GM12878 (cell line): ENCODE results near the gene LOXL3. TPM values are rescaled to one million over a fixed set of nuclear protein-coding genes. Genes with fewer than 3 reads are reported as not detected.

Experiments used
- ATAC-seq: fragments of 200-7000 bp; cut with Tn5 transposase; 3 replicates; pipeline ENCODE4 v1.9.1; 2020; ENCODE audit warnings: mild to moderate bottlenecking, moderate library complexity
- BruUV-seq: library from RNA; stranded (reverse); fragments of 400-500 nt; replicated peaks from 2 replicates; lab custom pipeline; 2021; lab: Mats Ljungman, UMichigan
- CTCF ChIA-PET: fragments of 300-600 bp; sonication (Branson Sonifier 250); formaldehyde crosslinking; extraction: SDS; loops from one replicate; lab custom pipeline; 2021; ENCODE audit warnings: inconsistent platforms; lab: Yijun Ruan, JAX
- POLR2A ChIA-PET: fragments of 350-600 bp; formaldehyde crosslinking; extraction: SDS; loops from one replicate; lab custom pipeline; 2021; ENCODE audit warnings: inconsistent platforms; lab: Charles Lee
- RAD21 ChIA-PET: fragments of 300-600 bp; sonication (Branson Sonifier 250); formaldehyde crosslinking; loops from one replicate; lab custom pipeline; 2023; ENCODE audit warnings: antibody characterized with exemption; ENCODE audit not compliant: unreplicated experiment; lab: Charles Lee
- SMC1A ChIA-PET: fragments of 300-600 bp; sonication (Branson Sonifier 250); formaldehyde crosslinking; loops from one replicate; lab custom pipeline; 2023; ENCODE audit not compliant: unreplicated experiment, uncharacterized antibody; lab: Charles Lee
- DNase-seq: peaks from one replicate; pipeline ENCODE4 v3.0.0-alpha.2; 2011; ENCODE audit warnings: low read depth, low spot score
- FAIRE-seq: peaks from 3 replicates; lab custom pipeline; 2011; peaks lifted over from hg19 to GRCh38; lab: Jason Lieb, UNC
- H2AFZ ChIP-seq: 2 replicates; pipeline ENCODE4 v1.6.0; 2011; ENCODE audit warnings: low read depth, low read length, control low read depth; ENCODE audit not compliant: control insufficient read depth
- H3K27ac ChIP-seq: 2 replicates; pipeline ENCODE4 v1.5.1; 2011; ENCODE audit warnings: control low read depth; ENCODE audit not compliant: control insufficient read depth, insufficient read depth
- H3K27me3 ChIP-seq, 2 experiments: replicated peaks in 1 of 2; 2 replicates each; pipeline versions ENCODE4 v1.6.0 to v1.6.1; 2011; ENCODE audit warnings: low read length in 1 of 2; ENCODE audit not compliant: control insufficient read depth in 2 of 2, insufficient read depth in 2 of 2
- H3K36me3 ChIP-seq, 2 experiments: 2 replicates each; pipeline ENCODE4 v1.5.1; 2011; ENCODE audit warnings: low read length in 1 of 2; ENCODE audit not compliant: control insufficient read depth in 2 of 2, insufficient read depth in 2 of 2
- H3K4me1 ChIP-seq: 2 replicates; pipeline ENCODE4 v1.6.1; 2011; ENCODE audit warnings: mild to moderate bottlenecking, low read length, moderate library complexity, mixed read lengths; ENCODE audit not compliant: control insufficient read depth, insufficient read depth
- H3K4me2 ChIP-seq: 2 replicates; pipeline ENCODE4 v1.6.0; 2011; ENCODE audit warnings: control low read depth; ENCODE audit not compliant: control insufficient read depth, insufficient read depth
- H3K4me3 ChIP-seq: fragments of 200-600 bp; sonication (generic); 2 replicates; pipeline ENCODE4 v1.5.1; 2016
- H3K79me2 ChIP-seq: 2 replicates; pipeline ENCODE4 v1.6.0; 2011; ENCODE audit warnings: low read length; ENCODE audit not compliant: control insufficient read depth, insufficient read depth
- H3K9ac ChIP-seq: 2 replicates; pipeline ENCODE4 v1.8.0; 2011; ENCODE audit warnings: low read length, control low read depth, mixed read lengths; ENCODE audit not compliant: control insufficient read depth, insufficient read depth
- H3K9me3 ChIP-seq: replicated peaks from 3 replicates; pipeline ENCODE4 v1.5.1; 2011; ENCODE audit warnings: mild to moderate bottlenecking, low read length; ENCODE audit not compliant: control insufficient read depth, insufficient read depth
- H4K20me1 ChIP-seq: 2 replicates; pipeline ENCODE4 v1.6.0; 2011; ENCODE audit not compliant: control insufficient read depth, insufficient read depth
- NRF1 ChIP-seq: conservative IDR thresholded peaks from 2 replicates; pipeline ENCODE4 v1.6.1; 2011; ENCODE audit warnings: mild to moderate bottlenecking, low read depth, low read length, improper control_type of control experiment
- POLR2A ChIP-seq: IDR thresholded peaks from 2 replicates; pipeline ENCODE4 v1.6.1; 2011; ENCODE audit warnings: low read depth, mild to moderate bottlenecking, low read length
- POLR2AphosphoS5 ChIP-seq: IDR thresholded peaks from 2 replicates; pipeline ENCODE4 v1.6.1; 2011; ENCODE audit warnings: mild to moderate bottlenecking, low read length, inconsistent platforms
- SMAD1 ChIP-seq: fragments of 450-650 bp; IDR thresholded peaks from 2 replicates; pipeline ENCODE4 v1.6.1; 2018; ENCODE audit warnings: mild to moderate bottlenecking, low read depth; ENCODE audit not compliant: partially characterized antibody
- WGBS: methylation state at CpG from one replicate; pipeline ENCODE4 v1.1.6; 2016; ENCODE audit warnings: low lambda C conversion rate; ENCODE audit not compliant: insufficient replicate concordance, insufficient coverage; ENCODE audit errors: missing lambda C conversion rate; 5-methylcytosine and 5-hydroxymethylcytosine counted together
- in situ Hi-C: fragments of 300-500 bp; cut with MboI; formaldehyde crosslinking; loops from 9 replicates; pipeline ENCODE4 v1.14.3; 2018; ENCODE audit warnings: mixed read lengths
- intact Hi-C: fragments of 100-400 bp; cut with micrococcal nuclease; formaldehyde crosslinking; loops from one replicate; pipeline ENCODE4 v1.14.2; 2022; ENCODE audit not compliant: unreplicated experiment
- polyA plus RNA-seq, 11 experiments: library from polyadenylated mRNA; depleted of rRNA in 4 of 11; unstranded in 6 of 11; stranded (reverse) in 5 of 11; fragments of >200 nt; fragmentation: Nextera tagmentation in 4 of 11; fragmentation: Illumina TruSeq in 1 of 11; extraction: Ambion mirVana in 4 of 11; extraction: Trizol in 1 of 11; gene quantifications; 1 replicate in 1 of 11; 2 replicates in 10 of 11; pipeline versions ENCODE4 v1.2.1 to v1.2.3, GENCODE V29; 2011 to 2016; ENCODE audit warnings: inconsistent platforms in 2 of 11, missing spikeins in 2 of 11, low read depth in 1 of 11
- total RNA-seq, 4 experiments: library from RNA; depleted of rRNA in 3 of 4; stranded (reverse); fragments of >200 nt in 3 of 4; fragmentation: Illumina TruSeq in 1 of 4; extraction: Trizol in 1 of 4; gene quantifications; 2 replicates each; pipeline versions ENCODE4 v1.2.1 to v1.2.3, GENCODE V29; 2013 to 2021
- TF ChIP-seq, protein P1 (sequence below): fragments of 450-650 bp; IDR thresholded peaks from 2 replicates; pipeline ENCODE4 v1.6.1; 2017; ENCODE audit warnings: mild to moderate bottlenecking, moderate library complexity
- TF ChIP-seq, protein P2 (sequence below): fragments of 450-650 bp; formaldehyde crosslinking; IDR thresholded peaks from 2 replicates; pipeline ENCODE4 v1.5.0; 2022; ENCODE audit warnings: mild to moderate bottlenecking, missing genetic modification characterization

LOXL3 gene
- total and polyA plus RNA-seq, 10 of the 15 experiments (the other 5 are each of a cell fraction or from before 2014, with no cell fraction given) = 6.2 to 40.9 (median 23.3) TPM

DNA sequence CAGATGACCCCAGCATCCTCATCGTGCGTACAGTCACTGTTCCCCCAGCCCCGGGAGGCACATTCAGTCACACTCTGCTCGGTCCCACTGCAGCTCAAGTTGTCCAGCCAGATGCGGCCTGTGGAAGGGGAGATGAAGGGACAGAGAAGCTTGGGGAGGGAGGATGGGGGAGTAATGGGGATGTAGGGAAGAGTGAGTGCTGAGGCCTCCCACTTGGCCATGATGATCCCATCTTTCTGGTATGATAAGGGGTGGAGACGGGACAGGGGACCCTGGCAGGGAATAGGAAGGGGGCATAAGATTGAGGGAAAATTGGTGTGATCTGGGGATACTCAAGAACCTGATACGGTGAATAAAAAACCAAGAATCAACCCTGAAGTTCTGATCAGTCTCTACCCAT, 3.5 kb downstream of the LOXL3 start:
- POLR2A ChIA-PET = interaction anchor here (0.9 to 17.8 kb wide), 6 partner anchors 19 to 94 kb away, joined by 4 to 441 read pairs (median 6); partner anchors contain the start of genes AUP1, CCDC142, HTRA2 and PCGF1
- FAIRE-seq = no peak
- peak overlapping the region; percentile 95 for H3K4me2 ChIP-seq

More for the DNA sequence above, 3.5 kb downstream of the LOXL3 start:
- Histone ChIP-seq H3K4me3 (peak overlapping the region; percentile 95), H3K9ac (peak overlapping the region; percentile 82), H3K4me1 (peaks cover 33% of the 10 kb centered on the region), H3K27me3 (no peaks in the 10 kb centered on the region), H3K79me2 (peaks cover 79% of the 10 kb centered on the region), H2AFZ (no peak overlapping the region), H3K27ac (peak overlapping the region; percentile 1; the same call in 1 of the 2 replicates), H3K9me3 (no peaks in the 10 kb centered on the region; the same call in 2 of the 3 replicates), H3K36me3 (no peaks in the 10 kb centered on the region; a peak in 1 of 4 replicates), H4K20me1 (no peaks in the 10 kb centered on the region)
- ChIA-PET SMC1A (interaction anchor here (0.6 to 6.8 kb wide), 11 partner anchors 8 to 67 kb away, joined by 3 to 106 read pairs (median 13); partner anchors contain the start of genes AUP1, CCDC142, HTRA2 and PCGF1), RAD21 (interaction anchor here (0.6 to 8.6 kb wide), 9 partner anchors 14 to 92 kb away, joined by 3 to 96 read pairs (median 8); partner anchors contain the start of genes AUP1, HTRA2 and WBP1), CTCF (interaction anchor here (0.8 to 14.3 kb wide), 8 partner anchors 8 to 36 kb away, joined by 3 to 115 read pairs (median 9); partner anchors contain the start of genes AUP1, DQX1 and HTRA2)
- 72% methylated on average over 7 of the region's 7 CpGs for WGBS
- DNase-seq (no peak), ATAC-seq (no peak)
- in situ Hi-C loops (no loop called here), intact Hi-C loops (no loop called here)
- TF ChIP-seq POLR2A (no peak), NRF1 (no peak), POLR2AphosphoS5 (peak; percentile 22; the same call in 1 of the 2 replicates), SMAD1 (no peak)
- TF ChIP-seq, protein P1, sequence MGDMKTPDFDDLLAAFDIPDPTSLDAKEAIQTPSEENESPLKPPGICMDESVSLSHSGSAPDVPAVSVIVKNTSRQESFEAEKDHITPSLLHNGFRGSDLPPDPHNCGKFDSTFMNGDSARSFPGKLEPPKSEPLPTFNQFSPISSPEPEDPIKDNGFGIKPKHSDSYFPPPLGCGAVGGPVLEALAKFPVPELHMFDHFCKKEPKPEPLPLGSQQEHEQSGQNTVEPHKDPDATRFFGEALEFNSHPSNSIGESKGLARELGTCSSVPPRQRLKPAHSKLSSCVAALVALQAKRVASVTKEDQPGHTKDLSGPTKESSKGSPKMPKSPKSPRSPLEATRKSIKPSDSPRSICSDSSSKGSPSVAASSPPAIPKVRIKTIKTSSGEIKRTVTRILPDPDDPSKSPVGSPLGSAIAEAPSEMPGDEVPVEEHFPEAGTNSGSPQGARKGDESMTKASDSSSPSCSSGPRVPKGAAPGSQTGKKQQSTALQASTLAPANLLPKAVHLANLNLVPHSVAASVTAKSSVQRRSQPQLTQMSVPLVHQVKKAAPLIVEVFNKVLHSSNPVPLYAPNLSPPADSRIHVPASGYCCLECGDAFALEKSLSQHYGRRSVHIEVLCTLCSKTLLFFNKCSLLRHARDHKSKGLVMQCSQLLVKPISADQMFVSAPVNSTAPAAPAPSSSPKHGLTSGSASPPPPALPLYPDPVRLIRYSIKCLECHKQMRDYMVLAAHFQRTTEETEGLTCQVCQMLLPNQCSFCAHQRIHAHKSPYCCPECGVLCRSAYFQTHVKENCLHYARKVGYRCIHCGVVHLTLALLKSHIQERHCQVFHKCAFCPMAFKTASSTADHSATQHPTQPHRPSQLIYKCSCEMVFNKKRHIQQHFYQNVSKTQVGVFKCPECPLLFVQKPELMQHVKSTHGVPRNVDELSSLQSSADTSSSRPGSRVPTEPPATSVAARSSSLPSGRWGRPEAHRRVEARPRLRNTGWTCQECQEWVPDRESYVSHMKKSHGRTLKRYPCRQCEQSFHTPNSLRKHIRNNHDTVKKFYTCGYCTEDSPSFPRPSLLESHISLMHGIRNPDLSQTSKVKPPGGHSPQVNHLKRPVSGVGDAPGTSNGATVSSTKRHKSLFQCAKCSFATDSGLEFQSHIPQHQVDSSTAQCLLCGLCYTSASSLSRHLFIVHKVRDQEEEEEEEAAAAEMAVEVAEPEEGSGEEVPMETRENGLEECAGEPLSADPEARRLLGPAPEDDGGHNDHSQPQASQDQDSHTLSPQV = no peak
- TF ChIP-seq, protein P2, sequence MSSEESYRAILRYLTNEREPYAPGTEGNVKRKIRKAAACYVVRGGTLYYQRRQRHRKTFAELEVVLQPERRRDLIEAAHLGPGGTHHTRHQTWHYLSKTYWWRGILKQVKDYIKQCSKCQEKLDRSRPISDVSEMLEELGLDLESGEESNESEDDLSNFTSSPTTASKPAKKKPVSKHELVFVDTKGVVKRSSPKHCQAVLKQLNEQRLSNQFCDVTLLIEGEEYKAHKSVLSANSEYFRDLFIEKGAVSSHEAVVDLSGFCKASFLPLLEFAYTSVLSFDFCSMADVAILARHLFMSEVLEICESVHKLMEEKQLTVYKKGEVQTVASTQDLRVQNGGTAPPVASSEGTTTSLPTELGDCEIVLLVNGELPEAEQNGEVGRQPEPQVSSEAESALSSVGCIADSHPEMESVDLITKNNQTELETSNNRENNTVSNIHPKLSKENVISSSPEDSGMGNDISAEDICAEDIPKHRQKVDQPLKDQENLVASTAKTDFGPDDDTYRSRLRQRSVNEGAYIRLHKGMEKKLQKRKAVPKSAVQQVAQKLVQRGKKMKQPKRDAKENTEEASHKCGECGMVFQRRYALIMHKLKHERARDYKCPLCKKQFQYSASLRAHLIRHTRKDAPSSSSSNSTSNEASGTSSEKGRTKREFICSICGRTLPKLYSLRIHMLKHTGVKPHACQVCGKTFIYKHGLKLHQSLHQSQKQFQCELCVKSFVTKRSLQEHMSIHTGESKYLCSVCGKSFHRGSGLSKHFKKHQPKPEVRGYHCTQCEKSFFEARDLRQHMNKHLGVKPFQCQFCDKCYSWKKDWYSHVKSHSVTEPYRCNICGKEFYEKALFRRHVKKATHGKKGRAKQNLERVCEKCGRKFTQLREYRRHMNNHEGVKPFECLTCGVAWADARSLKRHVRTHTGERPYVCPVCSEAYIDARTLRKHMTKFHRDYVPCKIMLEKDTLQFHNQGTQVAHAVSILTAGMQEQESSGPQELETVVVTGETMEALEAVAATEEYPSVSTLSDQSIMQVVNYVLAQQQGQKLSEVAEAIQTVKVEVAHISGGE = no peak
- BruUV-seq = no TSS peak
